Astrocyte of the cerebellum (primary cell): ENCODE results near the gene NAA60.

ENCODE experiments used
- DNase-seq: peaks from one replicate; pipeline ENCODE4 v3.0.0-alpha.2; 2011; ENCODE audit warnings: low read depth
- H3K4me3 ChIP-seq: 2 replicates; pipeline ENCODE4 v1.5.1; 2011; ENCODE audit warnings: mild to moderate bottlenecking, low read depth, low read length, moderate library complexity
- in situ Hi-C: cut with HindIII; loops from 2 replicates; pipeline ENCODE4 v1.10.0; 2017; ENCODE audit warnings: low sequenced_read_pairs
- TF ChIP-seq, protein P1 (sequence below): IDR thresholded peaks from 2 replicates; pipeline ENCODE4 v1.5.1; 2012; ENCODE audit warnings: low read length, low read depth, moderate library complexity, mild to moderate bottlenecking; ENCODE audit errors: missing control alignments

NAA60 gene

DNA sequence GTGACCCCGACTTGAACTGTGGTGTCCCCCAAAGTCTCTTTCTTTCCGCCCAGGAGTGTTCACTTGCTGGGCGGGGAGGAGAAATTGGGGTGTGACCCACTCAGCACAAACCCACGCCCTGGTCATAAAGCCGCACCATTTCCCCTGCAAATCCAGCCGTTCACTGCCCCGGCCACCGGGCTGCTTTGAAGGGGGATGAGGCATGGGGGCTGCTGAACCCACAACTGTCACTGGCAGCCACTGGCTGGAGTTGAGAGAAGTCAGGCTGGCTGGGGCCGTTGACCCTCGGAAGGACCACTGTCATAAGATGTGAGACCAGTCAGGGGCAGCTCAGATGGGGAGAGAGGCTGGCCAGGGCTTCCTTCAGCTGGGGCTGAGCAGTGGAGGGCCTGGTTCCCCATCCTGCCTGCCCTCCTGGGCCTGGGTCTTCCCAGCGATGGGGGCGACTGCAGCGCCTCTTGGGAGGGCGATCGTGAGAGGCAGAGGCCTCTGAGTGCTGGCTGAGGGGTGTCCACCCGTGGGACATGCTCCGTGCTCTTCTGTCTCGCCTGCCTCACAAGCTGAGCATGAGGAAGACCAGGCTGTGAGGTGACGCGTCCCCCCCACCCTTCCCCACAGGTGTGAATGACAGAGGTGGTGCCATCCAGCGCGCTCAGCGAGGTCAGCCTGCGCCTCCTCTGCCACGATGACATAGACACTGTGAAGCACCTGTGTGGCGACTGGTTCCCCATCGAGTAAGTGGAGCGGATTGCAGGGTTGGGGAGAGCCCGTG, 32.3 kb downstream of the NAA60 start:
- TF ChIP-seq, protein P1, sequence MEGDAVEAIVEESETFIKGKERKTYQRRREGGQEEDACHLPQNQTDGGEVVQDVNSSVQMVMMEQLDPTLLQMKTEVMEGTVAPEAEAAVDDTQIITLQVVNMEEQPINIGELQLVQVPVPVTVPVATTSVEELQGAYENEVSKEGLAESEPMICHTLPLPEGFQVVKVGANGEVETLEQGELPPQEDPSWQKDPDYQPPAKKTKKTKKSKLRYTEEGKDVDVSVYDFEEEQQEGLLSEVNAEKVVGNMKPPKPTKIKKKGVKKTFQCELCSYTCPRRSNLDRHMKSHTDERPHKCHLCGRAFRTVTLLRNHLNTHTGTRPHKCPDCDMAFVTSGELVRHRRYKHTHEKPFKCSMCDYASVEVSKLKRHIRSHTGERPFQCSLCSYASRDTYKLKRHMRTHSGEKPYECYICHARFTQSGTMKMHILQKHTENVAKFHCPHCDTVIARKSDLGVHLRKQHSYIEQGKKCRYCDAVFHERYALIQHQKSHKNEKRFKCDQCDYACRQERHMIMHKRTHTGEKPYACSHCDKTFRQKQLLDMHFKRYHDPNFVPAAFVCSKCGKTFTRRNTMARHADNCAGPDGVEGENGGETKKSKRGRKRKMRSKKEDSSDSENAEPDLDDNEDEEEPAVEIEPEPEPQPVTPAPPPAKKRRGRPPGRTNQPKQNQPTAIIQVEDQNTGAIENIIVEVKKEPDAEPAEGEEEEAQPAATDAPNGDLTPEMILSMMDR: no peak
- in situ Hi-C loops: no loop called here
- no peak overlapping the region for H3K4me3 ChIP-seq
- DNase-seq: no peak

DNA sequence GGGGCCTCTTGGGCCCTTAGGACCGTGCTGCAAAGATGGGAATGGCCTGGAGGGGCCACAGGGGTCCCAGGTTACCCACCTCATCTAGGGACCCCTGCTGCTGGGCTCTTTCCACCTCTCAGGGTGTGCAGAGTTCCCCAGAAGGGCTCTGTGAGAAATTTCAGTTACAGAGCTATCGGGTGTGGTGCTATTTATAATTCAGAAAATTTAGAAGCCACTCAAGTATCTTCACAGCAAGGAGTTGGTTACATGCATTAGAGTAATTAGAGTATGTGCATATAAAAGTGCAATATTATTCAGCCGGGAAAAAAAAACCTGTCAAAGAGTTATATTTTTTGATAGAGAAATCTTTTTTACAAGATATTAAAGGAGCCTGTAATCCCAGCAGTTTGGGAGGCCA, 32.9 kb downstream of the NAA60 start:
- H3K4me3 ChIP-seq: no peak overlapping the region
- in situ Hi-C loops: no loop called here
- TF ChIP-seq, protein P1: no peak
- DNase-seq: no peak

DNA sequence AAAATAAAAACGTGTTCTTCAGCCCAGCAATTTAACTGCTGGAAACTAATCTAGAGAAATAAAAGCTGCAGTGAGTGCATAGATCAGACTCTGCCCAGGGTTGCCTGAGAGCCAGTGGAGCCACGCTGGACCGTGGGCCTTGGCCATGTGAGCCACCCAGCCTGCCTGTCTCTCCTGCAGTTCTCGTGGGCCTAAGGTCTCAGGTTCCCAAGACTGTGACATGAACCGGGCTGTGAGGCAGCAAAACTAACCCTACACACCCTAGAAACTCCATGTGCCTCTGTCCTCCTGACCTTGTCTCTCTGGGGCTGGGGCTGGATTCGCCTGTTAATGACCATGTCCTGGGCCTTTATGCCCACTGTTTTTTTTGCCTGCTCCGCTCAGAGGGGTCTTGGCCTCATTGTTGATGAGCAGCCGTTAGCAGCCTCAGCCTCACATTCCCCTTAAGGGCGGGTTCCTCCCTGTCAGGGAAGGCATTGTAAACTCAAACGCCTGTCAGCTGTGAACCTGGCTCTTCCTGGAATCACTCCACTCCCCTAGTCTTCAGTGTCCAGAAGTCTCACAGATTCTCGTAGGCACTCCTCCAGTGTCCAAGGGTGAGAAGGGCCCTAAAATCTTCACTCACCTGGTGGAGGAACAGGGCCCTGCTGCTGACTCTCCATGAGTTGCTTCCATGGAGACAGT, 34.9 kb downstream of the NAA60 start:
- TF ChIP-seq, protein P1: no peak
- in situ Hi-C loops: no loop called here

DNA sequence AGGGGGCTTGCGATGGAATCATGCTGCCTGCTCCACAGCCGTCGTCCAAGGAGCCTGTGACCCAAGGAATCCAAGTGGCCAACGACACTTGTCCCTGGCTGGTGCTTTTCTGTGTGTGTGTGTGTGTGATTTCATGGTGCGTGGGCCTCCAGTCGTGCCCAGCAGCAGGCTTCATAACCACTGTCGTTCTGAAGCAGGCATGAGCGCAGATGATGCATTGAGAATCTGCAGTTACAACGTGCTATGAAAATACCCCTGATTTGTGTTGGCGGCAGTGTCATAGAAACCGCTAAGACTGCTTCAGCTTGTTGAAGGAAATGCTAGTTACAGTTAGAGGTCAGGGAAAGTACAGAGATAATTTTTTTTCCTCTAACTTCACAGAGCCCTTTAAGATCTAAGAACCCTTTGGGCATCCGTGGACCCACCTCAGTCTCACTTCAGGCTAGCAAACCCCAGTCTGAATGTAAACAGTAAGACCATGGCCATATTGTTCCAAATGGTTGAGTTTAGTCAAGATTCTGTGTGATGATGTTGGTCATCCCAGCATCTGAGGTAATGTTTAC, 36.3 kb downstream of the NAA60 start:
- no peak overlapping the region for H3K4me3 ChIP-seq
- in situ Hi-C loops: no loop called here
- no peak for DNase-seq
- TF ChIP-seq, protein P1: no peak

More for the DNA sequence above, 34.9 kb downstream of the NAA60 start:
- no peak overlapping the region for H3K4me3 ChIP-seq
- no peak for DNase-seq

DNA sequence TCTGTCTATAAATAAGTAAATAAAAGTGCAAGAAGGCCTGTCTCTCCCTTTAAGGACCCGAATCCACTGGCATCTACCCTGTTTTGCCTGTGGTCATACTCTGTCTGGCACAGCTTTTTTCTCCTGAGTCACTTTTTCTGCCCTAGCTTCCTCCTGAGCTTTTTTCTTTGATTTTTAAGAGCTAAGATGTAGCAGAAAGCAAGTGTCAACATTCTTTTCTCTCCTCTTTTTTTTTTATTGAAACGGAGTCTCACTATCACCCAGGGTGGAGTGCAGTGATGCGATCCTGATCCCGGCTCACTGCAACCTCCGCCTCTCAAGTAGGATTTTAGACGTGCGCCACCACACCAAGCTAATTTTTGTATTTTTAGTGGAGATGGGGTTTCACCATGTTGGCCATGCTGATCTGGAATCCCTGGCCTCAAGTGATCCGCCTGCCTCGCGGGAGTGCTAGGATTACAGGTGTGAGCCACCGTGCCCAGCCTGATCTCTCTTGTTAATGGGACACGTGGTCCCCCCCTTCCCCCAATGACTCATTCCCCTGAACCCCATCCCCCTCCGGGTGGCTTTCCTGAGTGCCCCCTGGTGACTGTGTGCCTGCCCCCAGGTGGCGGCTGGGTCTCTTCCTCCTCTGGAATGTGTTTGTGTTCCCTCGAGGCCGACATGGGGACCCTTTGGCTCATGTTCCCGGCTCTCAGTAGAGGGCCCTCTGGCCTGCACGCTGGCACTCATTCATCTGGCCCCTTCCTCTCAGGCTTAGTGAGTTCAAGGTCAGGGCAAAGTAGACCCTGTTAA, 37.6 kb downstream of the NAA60 start:
- in situ Hi-C loops: no loop called here
- TF ChIP-seq, protein P1: no peak
- DNase-seq: no peak
- no peak overlapping the region for H3K4me3 ChIP-seq
